Muscle of leg (tissue), 11 donors: Measurements from ENCODE around the gene TMEM233. TPM values are rescaled to one million over a fixed set of nuclear protein-coding genes. Genes with fewer than 3 reads are reported as not detected.

Source experiments
- DNase-seq: peaks from one replicate; pipeline ENCODE4 v3.0.0; 2013
- H3K27ac ChIP-seq: one replicate; pipeline ENCODE4 v1.5.1; 2013; ENCODE audit warnings: mild to moderate bottlenecking, low read length, control low read depth
- H3K27me3 ChIP-seq: one replicate; pipeline ENCODE4 v1.6.1; 2013; ENCODE audit warnings: low read length; ENCODE audit not compliant: control insufficient read depth, insufficient read depth
- H3K36me3 ChIP-seq: one replicate; pipeline ENCODE4 v1.6.1; 2013; ENCODE audit warnings: low read length; ENCODE audit not compliant: control insufficient read depth, insufficient read depth
- H3K4me1 ChIP-seq: one replicate; pipeline ENCODE4 v1.6.1; 2013; ENCODE audit warnings: low read length; ENCODE audit not compliant: control insufficient read depth, insufficient read depth
- H3K4me3 ChIP-seq: one replicate; pipeline ENCODE4 v1.5.1; 2013; ENCODE audit warnings: low read length, control low read depth
- H3K9me3 ChIP-seq: replicated peaks from 2 replicates; pipeline ENCODE4 v1.6.1; 2013; ENCODE audit warnings: low read depth, low read length; ENCODE audit not compliant: control insufficient read depth
- WGBS: methylation state at CpG from one replicate; pipeline ENCODE4 v1.1.5; 2013; ENCODE audit warnings: missing lambda C conversion rate; ENCODE audit not compliant: insufficient coverage; 5-methylcytosine and 5-hydroxymethylcytosine counted together
- polyA plus RNA-seq, 8 donors: library from polyadenylated mRNA; unstranded; fragments of 120-200 nt; gene quantifications; one replicate each; pipeline versions ENCODE4 v1.2.1 to v1.2.3, GENCODE V29; 2013; ENCODE audit warnings: inconsistent platforms in 1 of 8, low replicate concordance in 1 of 8; ENCODE audit not compliant: insufficient read length in 8 of 8, insufficient read depth in 1 of 8
- total RNA-seq: library from RNA; stranded (reverse); fragments of 120-200 nt; gene quantifications from one replicate; pipeline ENCODE4 v1.2.4, GENCODE V29; 2013

The TMEM233 gene
- total and polyA plus RNA-seq, 9 donors = 1.8 to 4.9 (median 2.5) TPM

DNA sequence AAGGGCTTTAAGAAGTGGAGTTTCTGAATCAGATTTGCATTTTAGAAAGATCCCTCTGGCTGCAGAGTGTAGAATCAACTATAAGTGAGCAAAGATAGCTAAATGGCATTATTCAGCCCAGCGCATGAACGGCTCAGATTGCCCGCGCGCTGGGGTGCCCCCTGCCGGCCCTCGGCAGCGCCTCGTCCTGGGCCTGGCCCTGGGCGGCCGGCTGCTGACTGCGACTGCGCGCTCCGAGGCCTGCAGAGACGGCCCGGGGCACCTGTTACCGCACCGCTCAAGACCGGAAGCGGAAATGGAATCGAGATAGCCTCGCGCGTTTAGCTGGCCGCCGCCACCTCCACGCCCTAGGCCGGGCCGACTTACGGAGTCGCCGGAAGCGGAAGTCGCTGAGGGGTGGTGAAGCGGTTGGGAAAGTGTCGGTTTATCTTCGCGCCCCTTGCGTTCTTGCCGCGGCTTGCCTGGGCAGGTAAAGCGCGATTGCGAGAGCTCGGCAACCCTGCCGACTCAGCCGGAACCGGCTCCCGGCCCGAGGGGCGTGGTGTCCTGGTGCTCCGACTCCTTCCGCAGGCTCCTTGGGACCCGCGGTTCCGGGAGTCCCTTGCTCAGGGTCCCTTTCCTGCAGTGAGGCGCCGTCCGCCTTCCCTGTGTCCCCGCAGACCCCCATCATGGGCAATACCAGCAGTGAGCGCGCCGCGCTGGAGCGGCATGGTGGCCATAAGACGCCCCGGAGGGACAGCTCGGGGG lies 74.2 kb downstream of the TMEM233 start, which contains the start of gene PRKAB1:
Gene PRKAB1 (plus strand): TSS at position 557 of the 747 bp plus-strand sequence. CDS start 112 bp downstream, at position 669.
- Histone ChIP-seq H3K36me3 (peaks cover 12% of the 10 kb centered on the region), H3K4me3 (peak within 1 kb of the TSS; percentile 94), H3K9me3 (no peaks in the 10 kb centered on the region), H3K4me1 (peaks cover 5% of the 10 kb centered on the region), H3K27ac (peak within 1 kb of the TSS; percentile 95), H3K27me3 (no peaks in the 10 kb centered on the region)
- DNase-seq = peak; percentile 98
- WGBS = under 1% methylated on average over 69 of the region's 69 CpGs

DNA sequence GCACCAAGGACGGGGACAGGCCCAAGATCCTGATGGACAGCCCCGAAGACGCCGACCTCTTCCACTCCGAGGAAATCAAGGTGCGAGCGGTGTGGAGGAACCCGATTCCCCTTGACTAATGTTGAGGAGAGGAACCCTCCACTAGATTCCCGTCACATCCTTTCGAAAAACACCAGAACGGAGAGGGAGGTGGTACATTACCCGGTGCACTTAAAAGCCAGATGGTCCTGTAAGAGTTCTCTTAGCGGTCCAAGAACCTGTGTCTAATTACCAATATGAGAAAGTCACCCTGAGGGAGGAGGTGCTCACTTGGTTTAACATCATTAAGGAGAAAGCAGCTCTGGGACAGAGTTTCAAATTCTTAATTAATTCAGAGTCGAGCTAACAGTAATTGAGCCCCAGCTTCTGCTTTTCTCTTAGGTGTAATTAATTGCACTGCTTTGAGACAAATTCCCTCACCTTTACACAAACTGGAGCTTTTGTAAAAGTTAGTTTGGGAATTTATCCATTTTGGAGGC lies 74.8 kb downstream of the TMEM233 start:
- H3K4me1 ChIP-seq = peaks cover 5% of the 10 kb centered on the region

DNA sequence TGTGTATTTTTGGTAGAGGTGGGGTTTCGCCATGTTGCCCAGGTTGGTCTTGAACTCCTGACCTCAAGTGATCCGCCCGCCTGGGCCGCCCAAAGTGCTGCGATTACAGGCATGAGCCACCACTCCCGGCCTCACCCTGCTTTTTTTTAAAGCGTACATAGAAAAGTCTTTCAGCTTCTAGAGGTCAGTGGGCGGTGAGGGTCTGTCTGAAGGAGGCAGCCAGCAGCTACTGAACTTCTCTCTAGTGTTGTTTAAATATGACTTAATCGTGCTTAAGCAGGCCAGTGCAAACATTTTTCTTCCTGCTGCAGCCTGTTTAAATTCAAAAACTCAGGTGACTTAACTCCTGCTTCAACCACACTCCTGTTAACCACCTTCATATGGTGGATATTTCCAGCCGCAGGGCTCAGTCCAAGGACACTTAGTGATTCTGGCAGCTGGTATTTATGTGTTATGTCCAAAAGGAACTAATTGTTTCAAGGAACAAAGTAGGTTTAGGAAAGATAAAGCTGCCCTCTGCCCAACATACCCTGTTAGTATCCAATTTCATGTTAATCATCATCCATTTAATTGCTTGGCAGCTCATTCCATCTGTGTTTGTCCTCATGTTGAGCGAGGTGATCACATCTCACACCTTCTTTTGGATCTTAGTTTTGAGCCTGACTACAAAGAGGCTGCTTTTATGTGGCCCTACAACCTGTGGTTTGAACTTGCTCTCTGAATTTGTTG lies 76.3 kb downstream of the TMEM233 start:
- no peak for DNase-seq
- Histone ChIP-seq H3K9me3 (no peaks in the 10 kb centered on the region), H3K27me3 (no peaks in the 10 kb centered on the region), H3K36me3 (peaks cover 33% of the 10 kb centered on the region), H3K27ac (no peak overlapping the region), H3K4me3 (no peak overlapping the region), H3K4me1 (peaks cover 5% of the 10 kb centered on the region)
- 87% methylated on average over 7 of the region's 11 CpGs for WGBS

More for the DNA sequence above, 74.8 kb downstream of the TMEM233 start:
- peaks cover 18% of the 10 kb centered on the region for H3K36me3 ChIP-seq
- H3K4me3 ChIP-seq = peak overlapping the region; percentile 94
- DNase-seq = no peak
- no peaks in the 10 kb centered on the region for H3K27me3 ChIP-seq
- peak overlapping the region; percentile 95 for H3K27ac ChIP-seq
- no peaks in the 10 kb centered on the region for H3K9me3 ChIP-seq
- 0% methylated on average over 3 of the region's 14 CpGs for WGBS

DNA sequence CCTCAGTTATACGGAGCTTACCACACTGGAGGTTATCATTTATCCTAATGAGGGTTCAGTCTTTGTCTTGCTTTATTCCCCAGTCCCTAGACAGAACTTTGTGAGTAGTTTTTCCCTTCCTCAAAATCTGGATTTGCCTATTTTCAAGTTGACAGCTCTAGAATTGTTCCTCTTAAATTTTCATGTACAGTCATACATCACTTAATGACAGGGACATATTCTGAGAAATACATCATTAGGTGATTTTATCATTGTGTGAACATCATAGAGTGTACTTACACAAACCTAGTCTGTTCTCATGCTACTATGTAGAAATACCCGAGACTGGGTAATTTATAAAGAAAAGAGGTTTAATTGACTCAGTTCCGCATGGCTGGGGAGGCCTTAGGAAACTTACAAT lies 77.5 kb downstream of the TMEM233 start:
- no CpG with 5 or more reads among the region's 3 CpGs for WGBS
- no peak for DNase-seq
- peaks cover 45% of the 10 kb centered on the region for H3K36me3 ChIP-seq
- no peaks in the 10 kb centered on the region for H3K27me3 ChIP-seq
- no peak overlapping the region for H3K4me3 ChIP-seq
- peaks cover 5% of the 10 kb centered on the region for H3K4me1 ChIP-seq
- H3K27ac ChIP-seq = no peak overlapping the region
- no peaks in the 10 kb centered on the region for H3K9me3 ChIP-seq

DNA sequence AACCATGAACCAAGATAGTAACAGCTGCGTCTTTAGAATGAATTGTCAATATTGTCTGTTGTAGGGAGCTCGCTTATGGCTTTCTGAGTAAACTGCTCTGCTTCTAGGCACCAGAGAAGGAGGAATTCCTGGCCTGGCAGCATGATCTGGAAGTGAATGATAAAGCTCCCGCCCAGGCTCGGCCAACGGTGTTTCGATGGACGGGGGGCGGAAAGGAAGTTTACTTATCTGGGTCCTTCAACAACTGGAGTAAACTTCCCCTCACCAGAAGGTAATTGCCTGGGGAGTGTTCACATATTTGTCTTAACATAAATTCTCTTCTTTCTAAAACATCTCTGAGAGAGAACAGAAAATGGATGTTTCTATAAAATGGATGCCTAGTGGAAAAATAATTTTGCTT lies 78.6 kb downstream of the TMEM233 start:
- WGBS = 83% methylated on average over 2 of the region's 8 CpGs
- Histone ChIP-seq H3K27me3 (no peaks in the 10 kb centered on the region), H3K4me1 (peaks cover 5% of the 10 kb centered on the region), H3K9me3 (no peaks in the 10 kb centered on the region), H3K27ac (peak overlapping the region; percentile 8), H3K4me3 (no peak overlapping the region), H3K36me3 (peaks cover 56% of the 10 kb centered on the region)
- DNase-seq = no peak

DNA sequence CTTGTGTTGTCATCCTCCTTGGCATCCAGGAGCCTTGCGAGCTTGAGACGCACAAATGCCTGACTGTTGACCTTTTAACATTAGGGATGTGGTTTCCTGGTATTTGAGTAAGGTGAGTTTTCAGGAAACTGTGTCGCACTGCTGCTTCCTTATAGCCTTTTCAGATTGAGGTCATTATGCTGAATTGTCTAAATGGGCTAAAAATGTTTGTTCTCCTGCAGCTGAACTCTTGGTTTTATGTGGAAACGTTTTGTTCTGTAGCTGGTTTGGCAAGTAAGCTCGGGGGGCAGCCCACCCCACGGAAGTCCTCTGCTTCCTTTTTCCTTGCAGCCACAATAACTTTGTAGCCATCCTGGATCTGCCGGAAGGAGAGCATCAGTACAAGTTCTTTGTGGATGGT lies 80.1 kb downstream of the TMEM233 start:
- Histone ChIP-seq H3K27ac (peak overlapping the region; percentile 75), H3K9me3 (no peaks in the 10 kb centered on the region), H3K4me1 (peaks cover 4% of the 10 kb centered on the region), H3K27me3 (no peaks in the 10 kb centered on the region), H3K36me3 (peaks cover 69% of the 10 kb centered on the region), H3K4me3 (no peak overlapping the region)
- peak; percentile 66 for DNase-seq
- 92% methylated on average over 2 of the region's 7 CpGs for WGBS

DNA sequence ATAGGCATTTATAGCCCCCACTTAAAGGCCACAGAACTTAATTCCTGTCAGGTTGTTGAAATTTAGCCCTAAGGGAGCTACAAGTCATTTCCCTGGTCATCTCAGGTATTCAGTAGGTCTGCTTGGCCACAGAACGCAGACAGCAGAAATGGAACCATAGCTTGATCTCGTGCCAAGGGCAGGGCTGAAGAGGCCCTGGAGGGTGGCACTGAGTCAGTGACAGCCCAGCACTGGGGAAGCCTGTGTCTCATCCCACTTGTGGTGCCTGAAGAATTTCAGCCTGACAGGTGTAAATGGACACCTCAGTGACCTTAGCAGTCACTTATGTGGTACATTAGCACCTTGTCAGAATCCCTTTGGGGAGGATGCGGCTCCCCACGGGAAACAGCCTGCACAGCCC lies 81.0 kb downstream of the TMEM233 start:
- peak overlapping the region; percentile 23 for H3K27ac ChIP-seq
- DNase-seq = no peak
- H3K9me3 ChIP-seq = no peaks in the 10 kb centered on the region
- no peak overlapping the region for H3K4me3 ChIP-seq
- H3K36me3 ChIP-seq = peaks cover 78% of the 10 kb centered on the region
- H3K4me1 ChIP-seq = peaks cover 2% of the 10 kb centered on the region
- WGBS = 79% methylated on average over 4 of the region's 4 CpGs
- H3K27me3 ChIP-seq = no peaks in the 10 kb centered on the region

DNA sequence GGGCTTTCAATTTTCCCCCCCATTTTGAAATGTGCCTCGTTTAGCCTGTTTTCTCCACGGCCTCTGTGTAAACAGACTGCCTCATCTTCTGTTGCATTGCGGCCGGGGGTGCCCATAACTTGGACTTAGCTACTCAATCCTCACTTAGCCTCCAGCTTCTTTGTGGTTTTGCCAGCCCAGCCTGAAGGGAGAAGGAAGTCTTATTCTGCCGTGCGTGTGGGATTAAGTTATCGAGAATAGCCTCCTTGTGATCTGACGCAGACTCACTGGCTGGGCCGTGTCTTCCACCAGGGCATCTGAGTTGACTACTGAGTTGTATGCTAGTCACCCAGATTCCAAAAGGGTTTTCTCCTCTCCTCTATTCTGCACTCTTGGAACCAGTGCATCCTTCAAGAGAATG lies 82.4 kb downstream of the TMEM233 start:
- Histone ChIP-seq H3K27ac (no peak overlapping the region), H3K9me3 (no peaks in the 10 kb centered on the region), H3K4me3 (no peak overlapping the region), H3K4me1 (no peaks in the 10 kb centered on the region), H3K27me3 (no peaks in the 10 kb centered on the region), H3K36me3 (peaks cover 90% of the 10 kb centered on the region)
- no peak for DNase-seq
- WGBS = 91% methylated on average over 5 of the region's 9 CpGs

DNA sequence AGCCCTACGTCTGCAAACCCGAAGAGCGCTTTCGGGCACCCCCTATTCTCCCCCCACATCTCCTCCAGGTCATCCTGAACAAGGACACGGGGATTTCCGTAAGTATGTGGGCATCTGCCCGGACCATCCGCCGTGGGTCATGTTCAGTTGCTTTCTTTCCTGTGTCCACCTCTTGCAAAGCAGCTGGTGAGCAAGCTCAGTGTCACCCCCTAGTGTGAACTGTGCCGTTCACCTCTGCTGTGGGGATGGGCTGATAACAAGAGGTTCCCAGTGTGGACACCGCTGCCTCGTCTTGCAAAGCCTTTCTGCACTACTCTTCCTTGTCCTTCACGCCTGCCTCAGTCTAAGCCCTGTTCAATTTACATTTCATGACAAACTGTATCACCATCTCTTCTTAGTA lies 83.0 kb downstream of the TMEM233 start:
- DNase-seq = no peak
- Histone ChIP-seq H3K36me3 (peaks cover 92% of the 10 kb centered on the region), H3K27me3 (no peaks in the 10 kb centered on the region), H3K4me3 (no peak overlapping the region), H3K4me1 (no peaks in the 10 kb centered on the region), H3K9me3 (no peaks in the 10 kb centered on the region), H3K27ac (no peak overlapping the region)
- WGBS = 89% methylated on average over 13 of the region's 13 CpGs

DNA sequence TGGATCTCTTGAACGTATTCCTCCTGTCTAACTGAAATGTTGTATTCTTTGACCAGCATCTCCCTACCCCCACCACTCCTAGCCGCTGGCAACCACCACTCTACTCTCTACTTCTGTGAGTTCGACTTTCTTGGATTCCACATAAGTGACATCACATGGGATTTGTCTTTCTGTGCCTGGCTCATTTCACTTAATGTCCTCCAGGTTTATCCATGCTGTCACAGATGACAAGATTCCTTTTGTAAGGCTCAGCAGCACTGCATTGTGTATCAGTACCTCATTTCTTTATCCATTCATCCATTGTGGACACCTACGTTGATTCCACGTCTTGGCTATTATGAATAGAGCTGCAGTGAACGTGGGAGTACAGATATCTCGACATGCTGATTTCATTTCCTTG lies 84.9 kb downstream of the TMEM233 start:
- 81% methylated on average over 3 of the region's 7 CpGs for WGBS
- no peak for DNase-seq
- Histone ChIP-seq H3K27ac (no peak overlapping the region), H3K36me3 (peaks cover 85% of the 10 kb centered on the region), H3K4me1 (peaks cover 3% of the 10 kb centered on the region), H3K27me3 (no peaks in the 10 kb centered on the region), H3K9me3 (no peaks in the 10 kb centered on the region), H3K4me3 (no peak overlapping the region)
